ENCODE results near the gene KRTAP1-3. TPM values are rescaled to one million over a fixed set of nuclear protein-coding genes. Genes with fewer than 3 reads are reported as not detected.
"Not testable (repeated sequence)": the region's sequence is repeated elsewhere in the genome, so short reads cannot be mapped to it uniquely, and the experiment has no call there.

The KRTAP1-3 gene
- total and polyA plus RNA-seq, 8 donors, result not detected

DNA sequence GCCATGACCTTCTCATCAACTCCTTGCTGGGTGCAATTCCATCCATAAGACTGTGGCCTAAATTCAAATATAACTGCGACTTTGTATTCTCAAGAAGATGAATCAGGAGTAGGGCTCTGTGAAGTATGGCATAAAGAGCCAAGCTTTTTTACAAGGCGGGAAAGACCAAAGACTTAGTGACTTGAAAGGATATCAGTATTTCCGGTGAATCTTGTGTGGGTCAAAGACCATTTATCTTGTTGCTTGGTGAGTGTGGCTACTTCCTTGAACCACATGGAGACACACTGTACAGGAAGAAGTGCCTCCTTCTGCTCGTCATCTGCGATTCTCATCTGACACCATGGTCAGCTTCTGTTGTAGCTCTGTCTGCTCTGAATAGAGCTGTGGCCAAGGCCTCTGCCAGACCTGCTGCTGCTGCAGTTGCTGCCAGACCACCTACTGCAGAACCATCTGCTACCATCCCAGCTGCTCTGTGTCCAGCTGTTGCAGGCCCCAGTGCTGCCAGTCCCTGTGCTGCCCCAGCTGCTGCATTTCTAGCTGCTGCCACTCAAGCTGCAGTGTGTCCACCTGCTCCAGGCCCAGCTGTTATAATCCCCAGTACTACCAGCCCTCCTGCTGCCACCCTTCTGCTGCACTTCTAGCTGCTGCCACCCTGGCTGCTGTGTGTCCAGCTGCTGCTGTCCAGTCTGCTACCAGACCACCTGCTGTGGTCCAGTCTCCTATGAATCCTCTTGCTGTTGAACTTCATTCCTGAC is 37.1 kb upstream of the KRTAP1-3 start:
- intact Hi-C loops (cut with DNase I), result no loop called here
- 86 to 93% methylated on average over 5 of the region's 5 CpGs for WGBS, 2 donors
- Histone ChIP-seq H3K4me3 (no peak overlapping the region), H3K27ac (no peak overlapping the region), H3K4me1 (no peaks in the 10 kb centered on the region), H3K9me3 (no peaks in the 10 kb centered on the region), H3K27me3 (peaks cover 0 to 6% (median 0%) of the 10 kb centered on the region in 4 donors), H3K36me3 (no peaks in the 10 kb centered on the region)
- no peak for TF ChIP-seq CTCF (IDR thresholded peaks at IDR 0.05)
- ATAC-seq (no peak), FAIRE-seq (no peak), DNase-seq (no peak)

- FAIRE-seq (no peak), ATAC-seq (no peak), DNase-seq (no peak)
- H3K27me3 ChIP-seq, result no peaks in the 10 kb centered on the region
- no peak overlapping the region for H3K27ac ChIP-seq
- no peak overlapping the region for H3K4me3 ChIP-seq
- H3K36me3 ChIP-seq, result no peaks in the 10 kb centered on the region
- no peak for TF ChIP-seq CTCF (IDR thresholded peaks at IDR 0.05)
- H3K4me1 ChIP-seq, result no peaks in the 10 kb centered on the region
- intact Hi-C loops (cut with DNase I), result no loop called here
- no peaks in the 10 kb centered on the region for H3K9me3 ChIP-seq
- 81 to 88% methylated on average over 3 of the region's 3 CpGs for WGBS, 2 donors
Measured at GRCh38 chr17:41069031-41069430, 34.4 kb upstream of the KRTAP1-3 start.

DNA sequence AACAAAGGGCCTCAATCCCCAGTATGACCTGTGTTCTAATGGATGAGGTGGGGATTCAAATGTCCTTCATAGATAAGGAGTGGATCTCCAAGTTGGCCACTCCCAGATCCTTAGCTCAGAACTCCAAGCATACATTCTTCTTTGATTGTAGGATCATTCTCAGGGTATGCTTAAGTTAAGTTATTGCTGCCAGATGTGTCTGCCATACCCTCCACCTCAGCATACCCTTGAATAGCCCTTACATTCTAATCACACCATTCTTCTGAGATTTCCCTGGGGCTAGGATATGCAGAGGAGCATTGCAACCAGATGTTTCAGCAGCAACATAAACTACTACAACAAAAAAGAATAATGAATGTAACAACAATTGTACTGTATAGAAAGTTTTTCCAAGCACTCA is 32.6 kb upstream of the KRTAP1-3 start:
- no peak for ATAC-seq
- no peaks in the 10 kb centered on the region for H3K27me3 ChIP-seq
- no peak overlapping the region for H3K4me3 ChIP-seq
- DNase-seq, result no peak
- intact Hi-C loops (cut with DNase I), result no loop called here
- no peaks in the 10 kb centered on the region for H3K4me1 ChIP-seq
- no peak for TF ChIP-seq CTCF (IDR thresholded peaks at IDR 0.05)
- no peaks in the 10 kb centered on the region for H3K9me3 ChIP-seq
- FAIRE-seq, result no peak
- no peak overlapping the region for H3K27ac ChIP-seq
- no peaks in the 10 kb centered on the region for H3K36me3 ChIP-seq

- H3K4me1 ChIP-seq, result no peaks in the 10 kb centered on the region
- intact Hi-C loops (cut with DNase I), result no loop called here
- H3K27me3 ChIP-seq, result no peaks in the 10 kb centered on the region
- 80 to 87% methylated on average over 6 of the region's 6 CpGs for WGBS, 2 donors
- FAIRE-seq (no peak), ATAC-seq (no peak), DNase-seq (no peak)
- no peak within 1 kb of the TSS for H3K27ac ChIP-seq
- H3K36me3 ChIP-seq, result no peaks in the 10 kb centered on the region
- H3K4me3 ChIP-seq, result no peak within 1 kb of the TSS
- no peak for TF ChIP-seq CTCF (IDR thresholded peaks at IDR 0.05)
- H3K9me3 ChIP-seq, result no peaks in the 10 kb centered on the region
Measured at GRCh38 chr17:41065829-41066624, 31.4 kb upstream of the KRTAP1-3 start, which contains the start of gene KRTAP2-4. KRTAP2-4 (minus strand) TSS chr17:41065879; CDS start chr17:41065845, 34 bp downstream.

- FAIRE-seq; H3K27ac ChIP-seq; H3K4me3 ChIP-seq; H3K36me3 ChIP-seq; H3K4me1 ChIP-seq; H3K27me3 ChIP-seq; intact Hi-C loops (cut with DNase I); DNase-seq; ATAC-seq; H3K9me3 ChIP-seq: not testable (repeated sequence)
- WGBS, 2 donors, result 39 to 57% methylated on average over 6 to 7 of the region's 16 CpGs
Measured at GRCh38 chr17:41065016-41065689, 30.5 kb upstream of the KRTAP1-3 start.

Measured in pancreas (tissue), 10 donors.